Pericardium fibroblast (primary cell): ENCODE results near the gene ZNF101. TPM values are rescaled to one million over a fixed set of nuclear protein-coding genes. Genes with fewer than 3 reads are reported as not detected.

Source experiments
- total RNA-seq: library from RNA; depleted of rRNA; stranded (reverse); fragments of >200 nt; gene quantifications from 2 replicates; pipeline ENCODE4 v1.2.3, GENCODE V29; 2015

Gene ZNF101
- 2.0 and 3.7 TPM in 2 replicates for total RNA-seq

DNA sequence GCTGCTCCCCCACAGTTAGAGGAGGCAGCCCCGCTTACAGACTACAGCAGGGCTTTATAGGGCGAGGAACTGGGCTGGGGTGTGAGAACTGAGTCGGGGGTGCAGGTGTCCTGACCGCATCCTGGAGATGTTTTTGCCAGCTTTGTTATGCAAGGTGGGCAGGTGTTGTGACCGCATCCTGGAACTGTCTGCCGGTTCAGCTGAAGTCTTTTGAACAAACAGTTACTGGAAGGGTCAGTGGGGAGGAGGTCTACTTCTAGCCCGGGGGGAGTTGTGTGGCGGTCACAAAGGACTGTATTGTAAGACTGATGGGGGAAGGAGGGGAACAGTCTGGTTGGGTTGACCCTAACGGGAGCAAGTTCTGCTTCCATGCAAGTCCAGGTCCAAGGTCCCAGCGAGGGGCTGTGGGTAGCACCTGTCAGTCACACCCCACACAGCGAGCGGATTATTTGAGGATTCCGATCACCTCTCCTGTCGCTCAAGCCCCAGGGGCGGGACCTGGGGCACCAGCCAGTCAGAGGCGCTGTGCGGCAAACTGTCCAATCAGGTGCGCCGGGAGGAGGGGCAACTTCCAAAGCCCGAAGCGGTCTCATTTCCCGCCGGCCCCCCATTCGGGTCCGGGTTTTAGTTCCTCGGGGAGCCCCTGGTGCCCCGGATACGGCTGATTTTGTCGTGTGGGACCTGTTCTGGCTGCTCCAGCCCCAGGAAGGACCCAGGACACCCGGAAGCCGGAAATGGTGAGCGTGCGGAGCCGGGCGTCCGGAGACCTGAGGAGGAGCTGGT is at the start of gene ZNF101:
TSS of gene ZNF101 (plus strand) at position 610 of the 783 bp plus-strand sequence. CDS start at position 735, 125 bp downstream.

DNA sequence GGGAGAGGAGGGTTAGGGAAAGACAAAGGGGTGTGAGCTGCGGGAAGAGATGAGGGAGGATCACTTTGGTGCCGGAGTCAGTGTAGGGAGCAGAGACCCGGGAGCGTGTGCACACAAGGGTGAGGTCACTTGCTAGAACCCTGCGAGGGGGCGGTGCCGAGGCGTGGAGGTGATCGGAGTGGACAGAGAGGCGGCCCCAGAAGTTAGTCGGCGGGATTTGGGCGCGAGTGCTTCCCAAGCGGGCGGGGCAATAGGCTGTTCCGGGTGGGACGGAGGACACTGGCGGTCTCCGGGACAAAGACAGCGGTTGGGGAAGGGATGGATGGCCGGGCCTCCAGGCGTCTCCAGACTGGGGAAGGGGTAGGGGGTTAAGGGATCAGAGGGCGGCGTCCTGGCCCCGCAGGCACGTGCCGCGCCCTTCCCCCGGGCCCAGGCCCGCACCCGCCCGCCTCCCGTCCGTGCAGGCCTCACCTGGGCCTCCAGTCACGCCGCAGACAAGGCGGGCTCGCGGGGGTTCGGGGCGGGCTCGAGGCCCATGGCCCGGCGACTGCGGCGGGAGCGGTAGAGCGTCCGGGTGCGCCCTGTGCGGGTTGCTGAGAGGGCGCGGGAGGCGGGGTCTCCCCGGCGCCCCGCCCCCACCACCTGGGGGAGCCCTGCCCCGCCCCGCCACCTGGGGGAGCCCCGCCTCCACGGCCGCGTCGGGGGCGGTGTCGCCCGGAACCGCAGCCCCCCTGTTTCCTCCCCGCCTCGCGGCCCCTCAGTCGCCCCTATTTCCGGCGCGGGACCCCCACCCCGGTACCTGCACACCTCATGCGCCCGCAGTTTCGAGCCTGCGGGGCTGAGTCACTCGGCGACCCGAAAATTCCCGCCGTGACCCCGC is 40.8 kb upstream of the ZNF101 start, which contains the start of gene LPAR2:
TSS of gene LPAR2 (minus strand) at position 600 of the 880 bp plus-strand sequence. CDS start 945 bp downstream, outside the sequence.

DNA sequence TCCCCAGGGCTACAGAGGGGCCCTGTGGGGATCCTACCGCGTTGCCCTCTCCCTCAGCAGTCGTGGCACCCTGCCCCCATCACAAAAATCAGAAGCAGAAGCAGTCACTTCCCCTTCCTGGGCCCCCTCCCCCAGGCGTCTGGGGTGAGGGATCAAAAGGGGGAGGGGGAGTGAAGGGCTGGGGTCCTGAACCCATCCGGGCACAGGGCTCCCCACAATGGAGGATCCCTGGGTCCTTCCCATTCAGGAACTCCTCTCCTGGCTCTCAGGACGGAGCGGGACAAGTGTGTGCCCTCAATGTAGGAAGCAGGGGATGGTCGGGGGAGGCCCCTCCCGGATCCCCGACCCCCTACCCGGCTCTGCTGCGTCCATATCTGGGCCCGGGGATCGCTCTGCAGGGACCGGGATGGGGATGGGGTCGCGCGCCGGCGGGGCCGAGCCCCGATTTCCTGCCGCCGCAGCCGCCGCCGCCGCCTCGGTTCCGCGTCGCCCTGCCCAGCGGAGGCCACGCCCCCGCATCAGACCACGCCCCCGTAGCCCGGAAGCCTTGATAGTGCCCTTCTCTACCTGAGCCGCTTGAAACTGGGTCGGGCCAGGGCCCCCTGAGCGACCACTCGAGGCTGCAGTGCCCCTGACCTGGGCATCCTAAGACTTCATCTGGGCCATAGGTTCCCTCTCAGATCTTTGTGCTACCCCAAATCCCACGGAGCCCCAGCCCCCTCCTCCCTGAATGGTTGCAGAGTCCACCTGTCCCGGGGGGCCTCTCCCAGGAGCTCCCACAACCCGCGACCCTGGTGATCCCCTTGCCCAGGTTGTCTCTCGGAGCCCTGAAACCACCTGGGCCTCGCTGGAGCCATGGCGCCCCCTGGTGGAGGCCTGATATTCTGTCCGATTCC is 25.2 kb upstream of the ZNF101 start, which contains the start of gene GMIP:
TSS of gene GMIP (minus strand) at position 500 of the 896 bp plus-strand sequence. CDS start at position 372, 128 bp downstream.

DNA sequence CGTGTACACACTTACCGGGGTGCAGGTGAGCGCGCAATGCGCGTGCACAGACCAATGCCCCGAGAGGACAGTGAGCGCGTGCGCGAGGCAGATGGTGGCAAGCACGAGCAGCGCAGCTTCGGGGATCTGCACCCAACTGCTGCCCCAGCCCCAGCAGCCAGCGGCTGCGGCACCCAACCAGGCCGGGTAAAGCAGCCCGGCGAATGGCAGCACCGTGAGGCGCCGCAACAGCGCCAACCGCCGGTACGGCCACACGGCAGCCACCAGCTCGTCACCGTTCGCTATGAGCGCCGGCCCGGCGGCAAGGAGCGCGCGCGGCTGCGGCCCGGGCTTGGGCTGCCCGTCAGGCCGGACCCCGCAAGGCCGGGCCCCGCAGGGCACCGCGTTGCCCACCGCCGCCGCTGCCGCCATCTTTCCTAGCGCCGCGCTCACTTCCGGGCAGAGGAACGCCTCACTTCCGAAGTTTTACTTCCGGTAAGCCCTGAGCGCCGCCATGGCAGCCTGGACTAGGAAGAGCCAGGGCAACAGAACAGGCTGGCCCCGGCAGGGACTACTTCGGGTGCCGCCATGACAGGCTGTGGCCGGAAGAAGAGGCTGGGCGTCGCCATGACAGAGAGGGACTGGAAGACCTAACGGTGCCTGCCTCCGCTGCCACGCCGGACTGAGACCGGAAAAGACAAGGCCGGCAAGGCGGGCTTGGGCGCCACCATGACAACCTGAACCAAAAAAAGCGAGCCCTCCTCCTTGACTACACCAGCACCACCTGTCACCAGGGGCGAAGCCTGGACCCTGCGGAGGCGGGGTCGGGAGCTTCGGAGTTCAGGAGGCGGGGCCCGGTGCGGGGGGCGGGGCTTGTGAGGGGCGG is 5.2 kb upstream of the ZNF101 start, which contains the start of gene ATP13A1:
TSS of gene ATP13A1 (minus strand) at position 421 of the 865 bp plus-strand sequence. CDS start at position 411, 10 bp downstream.

DNA sequence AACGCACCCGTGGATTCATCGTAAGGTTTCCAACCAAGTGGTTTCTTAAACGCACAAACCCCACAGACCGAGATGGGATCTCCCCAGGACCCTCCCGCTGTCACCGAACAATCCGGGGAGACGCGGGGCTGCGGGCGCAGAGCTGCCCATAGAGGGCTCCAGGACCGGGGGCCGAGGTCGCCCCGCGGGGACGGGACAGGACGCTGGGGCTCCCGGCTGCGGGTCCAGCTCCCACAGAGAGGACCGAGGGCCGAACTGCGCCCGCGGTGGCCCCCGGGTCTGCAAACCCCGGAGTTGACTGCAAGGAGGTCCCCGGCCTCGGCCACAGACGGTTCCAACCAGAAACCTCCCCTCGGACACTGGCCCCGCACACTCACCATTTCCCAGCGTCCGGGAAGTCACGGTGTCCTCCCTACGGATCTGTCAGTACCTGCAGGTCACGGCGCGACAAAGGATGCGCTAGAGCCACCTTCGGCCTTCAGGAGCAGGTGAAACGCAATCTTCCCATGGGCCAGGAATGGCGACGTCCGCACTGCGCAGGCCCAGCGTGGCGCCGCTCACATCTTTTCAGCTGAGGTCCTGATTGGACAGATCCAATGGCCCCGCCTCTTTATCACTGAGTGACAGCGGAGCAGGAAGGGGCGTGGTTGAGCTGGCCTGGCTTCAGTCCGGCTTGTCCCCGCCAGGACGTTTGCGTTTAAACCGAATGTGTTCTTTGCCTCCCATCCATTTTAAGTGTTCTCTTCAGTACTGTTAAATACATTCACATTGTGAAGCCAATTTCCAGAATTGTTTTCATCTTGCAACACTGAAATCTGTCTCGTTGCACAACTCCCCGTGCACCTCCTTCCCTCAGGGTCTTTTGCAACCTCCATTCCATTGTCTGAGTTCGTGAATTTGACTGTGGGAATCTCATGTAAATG is 64.2 kb downstream of the ZNF101 start, which contains the start of gene ZNF14:
TSS of gene ZNF14 (minus strand) at position 534 of the 923 bp plus-strand sequence. CDS start at position 380, 154 bp downstream.

Other genes starting within 250 kb of the ZNF101 start
- gene TSSK6, start 153.3 kb upstream of the ZNF101 start, total RNA-seq = 1.4 and 2.0 TPM in 2 replicates
- 176 and 205 TPM in 2 replicates for gene NDUFA13, start 152.6 kb upstream of the ZNF101 start, total RNA-seq
- 0.17 and 0.23 TPM in 2 replicates for gene YJEFN3, start 139.9 kb upstream of the ZNF101 start, total RNA-seq
- 1.2 TPM in 2 replicates for gene CILP2, start 130.6 kb upstream of the ZNF101 start, total RNA-seq
- gene PBX4, start 50.2 kb upstream of the ZNF101 start, total RNA-seq = 1.5 TPM in 1 of 2 replicates, not detected in the other
- 0.93 and 4.1 TPM in 2 replicates for gene LPAR2, start 40.6 kb upstream of the ZNF101 start, total RNA-seq
- 3.9 and 10.5 TPM in 2 replicates for gene GMIP, start 25.2 kb upstream of the ZNF101 start, total RNA-seq
- 159 and 211 TPM in 2 replicates for gene ATP13A1, start 5.2 kb upstream of the ZNF101 start, total RNA-seq
- gene ZNF14, start 64.3 kb downstream of the ZNF101 start, total RNA-seq = 4.0 and 4.4 TPM in 2 replicates
- 15.8 and 20.0 TPM in 2 replicates for gene ZNF506, start 152.9 kb downstream of the ZNF101 start, total RNA-seq
- 3.0 and 3.4 TPM in 2 replicates for gene ZNF253, start 197.0 kb downstream of the ZNF101 start, total RNA-seq
- 2.4 and 5.0 TPM in 2 replicates for gene ZNF93, start 232.1 kb downstream of the ZNF101 start, total RNA-seq